ENCODE data around the gene SGPP2.

DNA sequence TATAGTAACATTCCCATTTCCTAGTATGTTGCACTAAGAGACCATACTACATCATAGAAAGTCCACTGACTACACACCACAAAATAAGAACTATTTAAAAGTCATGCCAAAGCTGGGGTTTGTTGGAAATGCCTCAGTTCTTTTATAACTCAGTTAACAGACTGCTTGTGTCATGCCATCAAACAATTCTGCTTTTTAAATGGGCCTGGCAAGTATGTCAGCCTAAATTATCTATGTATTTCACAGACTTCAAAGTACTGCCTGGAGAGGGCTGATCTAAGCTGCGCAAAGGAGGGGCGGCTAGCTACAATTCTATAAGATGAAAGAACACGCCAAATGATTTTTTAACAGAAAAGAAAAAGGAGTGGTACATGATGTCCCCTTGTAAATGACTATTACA, 182.0 kb downstream of the SGPP2 start:
- TF ChIP-seq EP300 (IDR thresholded peaks at IDR 0.05) = no peak
- TF ChIP-seq, protein P1, sequence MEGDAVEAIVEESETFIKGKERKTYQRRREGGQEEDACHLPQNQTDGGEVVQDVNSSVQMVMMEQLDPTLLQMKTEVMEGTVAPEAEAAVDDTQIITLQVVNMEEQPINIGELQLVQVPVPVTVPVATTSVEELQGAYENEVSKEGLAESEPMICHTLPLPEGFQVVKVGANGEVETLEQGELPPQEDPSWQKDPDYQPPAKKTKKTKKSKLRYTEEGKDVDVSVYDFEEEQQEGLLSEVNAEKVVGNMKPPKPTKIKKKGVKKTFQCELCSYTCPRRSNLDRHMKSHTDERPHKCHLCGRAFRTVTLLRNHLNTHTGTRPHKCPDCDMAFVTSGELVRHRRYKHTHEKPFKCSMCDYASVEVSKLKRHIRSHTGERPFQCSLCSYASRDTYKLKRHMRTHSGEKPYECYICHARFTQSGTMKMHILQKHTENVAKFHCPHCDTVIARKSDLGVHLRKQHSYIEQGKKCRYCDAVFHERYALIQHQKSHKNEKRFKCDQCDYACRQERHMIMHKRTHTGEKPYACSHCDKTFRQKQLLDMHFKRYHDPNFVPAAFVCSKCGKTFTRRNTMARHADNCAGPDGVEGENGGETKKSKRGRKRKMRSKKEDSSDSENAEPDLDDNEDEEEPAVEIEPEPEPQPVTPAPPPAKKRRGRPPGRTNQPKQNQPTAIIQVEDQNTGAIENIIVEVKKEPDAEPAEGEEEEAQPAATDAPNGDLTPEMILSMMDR (IDR thresholded peaks at IDR 0.05) = no peak
- no peak for TF ChIP-seq POLR2AphosphoS5 (IDR thresholded peaks at IDR 0.05)
- TF ChIP-seq POLR2A (IDR thresholded peaks at IDR 0.05) = no peak
